Endothelial cell (in vitro differentiated cells): ENCODE data around the gene STX4. TPM values are rescaled to one million over a fixed set of nuclear protein-coding genes. Genes with fewer than 3 reads are reported as not detected.

ENCODE experiments used
- DNase-seq: peaks from one replicate; pipeline ENCODE4 v3.0.0; 2021; ENCODE audit warnings: low spot score
- H3K27ac Mint-ChIP-seq: one replicate; pipeline ENCODE4 v1.8.0; 2021; ENCODE audit warnings: mixed read lengths, inconsistent platforms; ENCODE audit not compliant: unreplicated experiment
- H3K27me3 Mint-ChIP-seq: one replicate; pipeline ENCODE4 v1.8.0; 2021; ENCODE audit warnings: mild to moderate bottlenecking, moderate library complexity, mixed read lengths, inconsistent platforms; ENCODE audit not compliant: unreplicated experiment
- H3K36me3 Mint-ChIP-seq: one replicate; pipeline ENCODE4 v1.8.0; 2021; ENCODE audit warnings: mild to moderate bottlenecking, low read depth, mixed read lengths, inconsistent platforms; ENCODE audit not compliant: unreplicated experiment
- H3K4me1 Mint-ChIP-seq: one replicate; pipeline ENCODE4 v1.8.0; 2021; ENCODE audit warnings: mild to moderate bottlenecking, mixed read lengths, inconsistent platforms; ENCODE audit not compliant: unreplicated experiment
- H3K4me3 Mint-ChIP-seq: one replicate; pipeline ENCODE4 v1.8.0; 2021; ENCODE audit warnings: mild to moderate bottlenecking, mixed read lengths, inconsistent platforms; ENCODE audit not compliant: unreplicated experiment
- H3K9me3 Mint-ChIP-seq: one replicate; pipeline ENCODE4 v1.8.0; 2021; ENCODE audit warnings: mixed read lengths, inconsistent platforms; ENCODE audit not compliant: unreplicated experiment
- CTCF ChIP-seq: fragments of 200-600 bp; sonication (generic); IDR thresholded peaks from one replicate; pipeline ENCODE4 v1.5.0; 2021; ENCODE audit warnings: antibody characterized with exemption; ENCODE audit not compliant: unreplicated experiment
- total RNA-seq: library from RNA; stranded (reverse); fragmentation: NEBNext Ultra II Directional; extraction: Animal tissue kit (Norgen Biotek cat#: 25700); gene quantifications from one replicate; pipeline ENCODE4 v1.2.1, GENCODE V29; 2021; ENCODE audit not compliant: unreplicated experiment

Gene STX4
- total RNA-seq, 1 donor from 2014 or later: 74.2 TPM

- TF ChIP-seq CTCF: no peak
- no peak overlapping the region for H3K27ac Mint-ChIP-seq
- H3K36me3 Mint-ChIP-seq: peaks cover 19% of the 10 kb centered on the region
- DNase-seq: no peak
- H3K27me3 Mint-ChIP-seq: peaks cover 22% of the 10 kb centered on the region
- peaks cover 31% of the 10 kb centered on the region for H3K4me1 Mint-ChIP-seq
- no peaks in the 10 kb centered on the region for H3K9me3 Mint-ChIP-seq
- H3K4me3 Mint-ChIP-seq: no peak overlapping the region
Observed at GRCh38 chr16:31061813-31062440, 28.6 kb downstream of the STX4 start.

- no peak for DNase-seq
- Mint-ChIP-seq H3K27me3 (peaks cover 22% of the 10 kb centered on the region), H3K27ac (peak overlapping the region; percentile 97), H3K4me1 (peaks cover 31% of the 10 kb centered on the region), H3K4me3 (peak overlapping the region; percentile 76), H3K36me3 (peaks cover 19% of the 10 kb centered on the region), H3K9me3 (no peaks in the 10 kb centered on the region)
- no peak for TF ChIP-seq CTCF
Observed at GRCh38 chr16:31063495-31063842, 30.1 kb downstream of the STX4 start.

GRCh38 chr16:31063843-31064611 lies 30.7 kb downstream of the STX4 start:
- TF ChIP-seq CTCF: no peak
- Mint-ChIP-seq H3K4me1 (peaks cover 31% of the 10 kb centered on the region), H3K36me3 (peaks cover 19% of the 10 kb centered on the region), H3K27me3 (peaks cover 22% of the 10 kb centered on the region), H3K27ac (peak overlapping the region; percentile 97), H3K4me3 (peak overlapping the region; percentile 80), H3K9me3 (no peaks in the 10 kb centered on the region)
- DNase-seq: no peak

- Mint-ChIP-seq H3K27me3 (peaks cover 22% of the 10 kb centered on the region), H3K27ac (peak overlapping the region; percentile 97), H3K4me3 (peak overlapping the region; percentile 80), H3K9me3 (no peaks in the 10 kb centered on the region), H3K36me3 (peaks cover 19% of the 10 kb centered on the region), H3K4me1 (peaks cover 31% of the 10 kb centered on the region)
- TF ChIP-seq CTCF: no peak
- DNase-seq: no peak
Observed at GRCh38 chr16:31064882-31065461, 31.6 kb downstream of the STX4 start.

DNA sequence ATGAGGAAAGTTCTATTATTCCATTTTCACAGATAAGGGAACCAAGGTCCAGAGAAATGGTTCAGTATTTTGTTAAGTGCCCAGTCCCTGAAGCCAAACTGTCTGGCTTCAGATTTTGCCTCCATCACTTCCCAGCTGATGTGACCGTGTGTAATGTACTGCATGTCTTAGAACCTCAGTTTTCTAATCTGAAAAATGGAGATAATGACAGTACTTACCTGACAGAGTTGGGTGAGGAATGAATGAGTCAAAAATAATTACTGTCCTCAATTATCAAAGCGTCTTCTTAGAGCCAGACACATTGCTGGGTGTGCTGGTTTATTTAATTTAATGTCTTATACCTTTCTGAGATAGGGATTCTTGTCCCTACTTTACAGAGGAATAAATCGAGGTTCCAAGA lies 34.0 kb downstream of the STX4 start:
- H3K4me1 Mint-ChIP-seq: peaks cover 39% of the 10 kb centered on the region
- TF ChIP-seq CTCF: no peak

More for the DNA sequence above, 34.0 kb downstream of the STX4 start:
- Mint-ChIP-seq H3K27me3 (peaks cover 20% of the 10 kb centered on the region), H3K27ac (no peak overlapping the region), H3K4me3 (no peak overlapping the region), H3K9me3 (no peaks in the 10 kb centered on the region), H3K36me3 (peaks cover 11% of the 10 kb centered on the region)
- DNase-seq: no peak
